Neural progenitor cell (in vitro differentiated cells): ENCODE results near the gene EPS8L1. TPM values are rescaled to one million over a fixed set of nuclear protein-coding genes. Genes with fewer than 3 reads are reported as not detected.
A peak's percentile ranks its signal among the peaks of the same experiment; 100 is the strongest.

Source experiments
- DNase-seq: peaks from one replicate; pipeline ENCODE4 v3.0.0-alpha.2; 2016; ENCODE audit warnings: low spot score
- H2AFZ ChIP-seq: fragments of 200-600 bp; sonication (generic); replicated peaks from 2 replicates; pipeline ENCODE4 v1.6.1; 2016; ENCODE audit warnings: antibody characterized with exemption
- H3F3A ChIP-seq: fragments of 200-600 bp; sonication (generic); 2 replicates; pipeline ENCODE4 v1.6.1; 2016; ENCODE audit warnings: antibody characterized with exemption, low read depth
- H3K27ac ChIP-seq: fragments of 200-600 bp; sonication (generic); 2 replicates; pipeline ENCODE4 v1.5.1; 2016; ENCODE audit warnings: mild to moderate bottlenecking
- H3K27me3 ChIP-seq: fragments of 200-600 bp; sonication (generic); 2 replicates; pipeline ENCODE4 v1.6.1; 2016; ENCODE audit warnings: mild to moderate bottlenecking, moderate library complexity
- H3K36me3 ChIP-seq: fragments of 200-600 bp; sonication (generic); 2 replicates; pipeline ENCODE4 v1.5.1; 2016
- H3K4me1 ChIP-seq: fragments of 200-600 bp; sonication (generic); 2 replicates; pipeline ENCODE4 v1.6.1; 2016; ENCODE audit warnings: mixed run types
- H3K4me2 ChIP-seq: fragments of 200-600 bp; sonication (generic); 2 replicates; pipeline ENCODE4 v1.6.1; 2016
- H3K4me3 ChIP-seq: fragments of 200-600 bp; sonication (generic); 2 replicates; pipeline ENCODE4 v1.5.1; 2016
- H3K79me2 ChIP-seq: fragments of 200-600 bp; sonication (generic); 2 replicates; pipeline ENCODE4 v1.6.1; 2016; ENCODE audit warnings: low read depth
- H3K9ac ChIP-seq: fragments of 200-600 bp; sonication (generic); 2 replicates; pipeline ENCODE4 v1.6.1; 2016
- H3K9me3 ChIP-seq: fragments of 200-600 bp; sonication (generic); 2 replicates; pipeline ENCODE4 v1.5.1; 2016; ENCODE audit warnings: low read depth
- H4K20me1 ChIP-seq: fragments of 200-600 bp; sonication (generic); 2 replicates; pipeline ENCODE4 v1.6.1; 2016; ENCODE audit warnings: low read depth
- H3K27ac Mint-ChIP-seq: 3 replicates; pipeline ENCODE4 v1.8.0; 2021; ENCODE audit warnings: mixed read lengths
- H3K27me3 Mint-ChIP-seq: 2 replicates; pipeline ENCODE4 v1.8.0; 2022; ENCODE audit warnings: low read depth, mild to moderate bottlenecking, inconsistent platforms, moderate library complexity, mixed read lengths; ENCODE audit not compliant: insufficient read depth
- H3K36me3 Mint-ChIP-seq: 3 replicates; pipeline ENCODE4 v1.8.0; 2021; ENCODE audit warnings: mixed read lengths
- H3K4me1 Mint-ChIP-seq: 3 replicates; pipeline ENCODE4 v1.8.0; 2021; ENCODE audit warnings: mixed read lengths
- H3K4me3 Mint-ChIP-seq: 3 replicates; pipeline ENCODE4 v1.8.0; 2021; ENCODE audit warnings: mild to moderate bottlenecking, moderate library complexity, mixed read lengths
- H3K9me3 Mint-ChIP-seq: 3 replicates; pipeline ENCODE4 v1.8.0; 2020; ENCODE audit warnings: mixed read lengths
- EZH2 ChIP-seq: fragments of 200-600 bp; sonication (generic); IDR thresholded peaks from 2 replicates; pipeline ENCODE4 v1.6.1; 2017; ENCODE audit warnings: antibody characterized with exemption, mild to moderate bottlenecking, moderate library complexity
- EZH2phosphoT487 ChIP-seq: fragments of 200-600 bp; sonication (generic); IDR thresholded peaks from 2 replicates; pipeline ENCODE4 v1.6.1; 2017; ENCODE audit warnings: antibody characterized with exemption
- total RNA-seq: library from RNA; depleted of rRNA; stranded (reverse); fragments of >200 nt; gene quantifications from 2 replicates; pipeline ENCODE4 v1.2.3, GENCODE V29; 2015; ENCODE audit warnings: low replicate concordance
- TF ChIP-seq, protein P1 (sequence below): fragments of 200-600 bp; sonication (generic); IDR thresholded peaks from 2 replicates; pipeline ENCODE4 v1.5.1; 2017; ENCODE audit warnings: antibody characterized with exemption, mild to moderate bottlenecking

EPS8L1 gene
- total RNA-seq, 1 donor from 2014 or later, result 7.0 TPM

DNA sequence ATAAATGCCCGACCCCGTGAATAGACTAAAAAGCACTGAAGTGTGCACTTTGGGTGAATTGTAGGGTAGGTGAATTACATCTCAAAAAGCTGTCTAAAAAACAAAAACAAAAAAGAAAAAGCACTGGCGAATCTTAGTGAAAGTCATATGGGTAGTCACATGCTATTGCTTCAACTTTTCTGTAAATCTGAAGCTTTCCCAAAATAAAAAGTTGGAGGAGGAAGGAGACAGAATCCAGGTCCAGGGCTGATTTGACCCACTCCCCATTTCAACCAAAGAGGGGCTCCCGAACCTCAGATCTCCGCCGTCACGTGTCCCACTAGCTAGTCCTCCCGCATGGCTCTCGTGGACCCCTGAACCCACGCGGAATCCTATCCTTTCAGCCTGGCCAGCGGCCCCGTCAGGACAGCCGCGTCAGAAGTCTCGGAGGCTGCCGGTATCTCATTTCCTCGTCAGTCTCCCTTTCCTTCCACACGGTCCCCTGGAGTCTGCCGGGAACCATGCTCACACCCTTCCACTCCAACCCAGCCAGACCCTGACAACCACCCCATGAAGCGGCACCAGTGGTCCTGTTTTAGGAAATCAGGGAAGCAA, 35.7 kb downstream of the EPS8L1 start:
- Mint-ChIP-seq H3K9me3 (no peaks in the 10 kb centered on the region), H3K36me3 (peaks cover 11% of the 10 kb centered on the region), H3K4me1 (peaks cover 33% of the 10 kb centered on the region), H3K27me3 (peaks cover 5% of the 10 kb centered on the region), H3K27ac (peak overlapping the region; percentile 61), H3K4me3 (no peak overlapping the region)
- peaks cover 73% of the 10 kb centered on the region for H4K20me1 ChIP-seq
- H2AFZ ChIP-seq, result no peak overlapping the region
- H3K79me2 ChIP-seq, result peaks cover 49% of the 10 kb centered on the region
- TF ChIP-seq, protein P1, sequence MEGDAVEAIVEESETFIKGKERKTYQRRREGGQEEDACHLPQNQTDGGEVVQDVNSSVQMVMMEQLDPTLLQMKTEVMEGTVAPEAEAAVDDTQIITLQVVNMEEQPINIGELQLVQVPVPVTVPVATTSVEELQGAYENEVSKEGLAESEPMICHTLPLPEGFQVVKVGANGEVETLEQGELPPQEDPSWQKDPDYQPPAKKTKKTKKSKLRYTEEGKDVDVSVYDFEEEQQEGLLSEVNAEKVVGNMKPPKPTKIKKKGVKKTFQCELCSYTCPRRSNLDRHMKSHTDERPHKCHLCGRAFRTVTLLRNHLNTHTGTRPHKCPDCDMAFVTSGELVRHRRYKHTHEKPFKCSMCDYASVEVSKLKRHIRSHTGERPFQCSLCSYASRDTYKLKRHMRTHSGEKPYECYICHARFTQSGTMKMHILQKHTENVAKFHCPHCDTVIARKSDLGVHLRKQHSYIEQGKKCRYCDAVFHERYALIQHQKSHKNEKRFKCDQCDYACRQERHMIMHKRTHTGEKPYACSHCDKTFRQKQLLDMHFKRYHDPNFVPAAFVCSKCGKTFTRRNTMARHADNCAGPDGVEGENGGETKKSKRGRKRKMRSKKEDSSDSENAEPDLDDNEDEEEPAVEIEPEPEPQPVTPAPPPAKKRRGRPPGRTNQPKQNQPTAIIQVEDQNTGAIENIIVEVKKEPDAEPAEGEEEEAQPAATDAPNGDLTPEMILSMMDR, result no peak
- TF ChIP-seq EZH2 (no peak), EZH2phosphoT487 (no peak)
- no peak overlapping the region for H3K9ac ChIP-seq
- no peak overlapping the region for H3K4me3 ChIP-seq
- H3K27ac ChIP-seq, result no peak overlapping the region
- peaks cover 5% of the 10 kb centered on the region for H3K4me1 ChIP-seq
- no peak for DNase-seq
- no peaks in the 10 kb centered on the region for H3K36me3 ChIP-seq
- no peaks in the 10 kb centered on the region for H3K27me3 ChIP-seq
- no peak overlapping the region for H3K4me2 ChIP-seq
- peaks cover under 1% of the 10 kb centered on the region for H3F3A ChIP-seq
- no peaks in the 10 kb centered on the region for H3K9me3 ChIP-seq

DNA sequence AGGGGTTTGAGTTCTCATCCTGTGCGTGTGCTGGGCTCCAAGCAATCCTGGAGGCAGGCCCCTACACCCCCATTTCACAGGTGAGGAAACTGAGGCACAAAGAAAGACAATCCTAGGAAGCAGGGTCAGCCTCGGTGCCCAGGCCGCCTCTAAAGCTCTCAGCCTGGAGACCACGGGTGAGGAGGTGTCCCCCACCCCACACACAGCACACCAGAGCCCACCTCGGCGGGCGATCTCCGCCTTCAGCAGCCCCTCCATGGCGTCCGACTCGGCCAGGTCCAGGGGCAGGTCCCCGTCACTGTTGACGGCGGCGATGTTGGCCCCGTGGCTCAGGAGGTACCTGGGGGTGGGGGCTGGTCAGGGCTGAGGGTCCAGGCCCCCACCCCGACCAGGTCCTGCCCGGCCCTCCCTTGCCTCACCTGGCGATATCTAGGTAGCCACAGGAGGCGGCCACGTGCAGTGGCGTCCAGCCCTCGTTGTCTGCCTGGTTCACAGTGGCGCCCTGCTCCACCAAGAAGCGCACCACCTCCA, 36.6 kb downstream of the EPS8L1 start:
- no peak for DNase-seq
- Mint-ChIP-seq H3K27me3 (peaks cover 9% of the 10 kb centered on the region), H3K4me1 (peaks cover 33% of the 10 kb centered on the region), H3K36me3 (peaks cover 11% of the 10 kb centered on the region), H3K4me3 (no peak overlapping the region), H3K27ac (no peak overlapping the region), H3K9me3 (no peaks in the 10 kb centered on the region)
- H3K4me3 ChIP-seq, result no peak overlapping the region
- H4K20me1 ChIP-seq, result peaks cover 71% of the 10 kb centered on the region
- peaks cover 7% of the 10 kb centered on the region for H3F3A ChIP-seq
- H2AFZ ChIP-seq, result no peak overlapping the region
- H3K27ac ChIP-seq, result no peak overlapping the region
- no peaks in the 10 kb centered on the region for H3K9me3 ChIP-seq
- peaks cover 56% of the 10 kb centered on the region for H3K79me2 ChIP-seq
- no peak overlapping the region for H3K4me2 ChIP-seq
- TF ChIP-seq, protein P1, result no peak
- no peak for TF ChIP-seq EZH2
- no peak for TF ChIP-seq EZH2phosphoT487
- H3K9ac ChIP-seq, result no peak overlapping the region
- H3K27me3 ChIP-seq, result no peaks in the 10 kb centered on the region
- no peaks in the 10 kb centered on the region for H3K36me3 ChIP-seq
- peaks cover 5% of the 10 kb centered on the region for H3K4me1 ChIP-seq

DNA sequence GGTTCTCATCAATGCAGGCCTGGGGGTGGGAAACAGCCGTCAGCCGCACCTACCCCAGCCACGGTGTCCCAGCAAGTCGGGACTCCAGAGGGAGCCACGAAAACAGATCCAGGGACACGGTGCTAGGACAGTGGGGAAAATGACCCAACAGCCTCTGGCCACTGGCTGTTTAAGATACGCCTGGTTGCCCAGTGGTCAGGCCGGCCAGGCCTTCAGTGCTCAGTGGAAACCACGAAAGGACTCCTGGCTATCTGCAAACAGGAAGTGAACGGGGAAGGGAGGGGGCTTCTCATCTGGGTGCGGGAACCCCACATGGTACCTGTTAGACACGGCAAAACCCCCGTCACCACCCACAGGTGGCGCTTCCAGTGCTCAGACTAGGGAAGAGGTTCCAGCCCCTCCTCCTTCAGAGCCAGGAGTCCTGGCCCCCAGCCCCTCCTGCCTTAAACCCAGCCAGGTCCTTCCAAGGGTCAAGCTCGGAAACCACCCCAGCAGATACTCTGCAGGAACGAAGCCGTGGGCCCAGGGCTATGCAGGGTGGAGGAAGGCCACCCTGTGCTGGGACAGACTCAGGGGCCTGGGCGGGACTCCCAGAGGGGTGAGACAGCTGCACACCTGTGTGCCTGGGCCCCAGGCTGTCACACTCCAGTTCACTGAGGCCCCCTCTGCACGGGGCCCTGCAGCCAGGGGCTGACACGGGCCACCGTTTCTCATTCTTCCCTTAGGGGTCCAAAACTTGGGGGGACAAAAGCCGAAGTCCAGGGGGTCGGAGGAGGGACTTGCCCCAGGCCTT, 37.3 kb downstream of the EPS8L1 start:
- H3K9me3 ChIP-seq, result no peaks in the 10 kb centered on the region

More for the DNA sequence above, 37.3 kb downstream of the EPS8L1 start:
- Mint-ChIP-seq H3K36me3 (peaks cover 11% of the 10 kb centered on the region), H3K4me1 (peaks cover 36% of the 10 kb centered on the region), H3K27me3 (peaks cover 9% of the 10 kb centered on the region), H3K4me3 (peak overlapping the region; percentile 74), H3K27ac (peak overlapping the region; percentile 86), H3K9me3 (no peaks in the 10 kb centered on the region)
- no peaks in the 10 kb centered on the region for H3K36me3 ChIP-seq
- peaks cover 56% of the 10 kb centered on the region for H3K79me2 ChIP-seq
- H4K20me1 ChIP-seq, result peaks cover 71% of the 10 kb centered on the region
- no peak overlapping the region for H2AFZ ChIP-seq
- peaks cover 7% of the 10 kb centered on the region for H3F3A ChIP-seq
- no peak overlapping the region for H3K4me2 ChIP-seq
- TF ChIP-seq, protein P1, result no peak
- TF ChIP-seq EZH2phosphoT487 (no peak), EZH2 (no peak)
- H3K4me1 ChIP-seq, result peaks cover 5% of the 10 kb centered on the region
- H3K27me3 ChIP-seq, result no peaks in the 10 kb centered on the region
- H3K4me3 ChIP-seq, result no peak overlapping the region
- H3K27ac ChIP-seq, result no peak overlapping the region
- no peak for DNase-seq
- H3K9ac ChIP-seq, result no peak overlapping the region
